Mucosa of stomach (tissue), 1 donor: ENCODE data around the gene NSD1.
"Not testable (repeated sequence)": the region's sequence is repeated elsewhere in the genome, so short reads cannot be mapped to it uniquely, and the experiment has no call there.

Experiments used
- H3K27me3 ChIP-seq: one replicate; pipeline ENCODE4 v1.7.0; 2013; ENCODE audit warnings: mild to moderate bottlenecking, low read length; ENCODE audit not compliant: control insufficient read depth, insufficient read depth
- H3K36me3 ChIP-seq: one replicate; pipeline ENCODE4 v1.7.0; 2013; ENCODE audit warnings: low read length; ENCODE audit not compliant: control insufficient read depth, insufficient read depth
- H3K4me1 ChIP-seq: one replicate; pipeline ENCODE4 v1.7.0; 2013; ENCODE audit warnings: mild to moderate bottlenecking, low read length; ENCODE audit not compliant: control insufficient read depth, insufficient read depth
- H3K4me3 ChIP-seq: one replicate; pipeline ENCODE4 v1.7.0; 2013; ENCODE audit warnings: low read length
- H3K9ac ChIP-seq: one replicate; pipeline ENCODE4 v1.7.0; 2013; ENCODE audit warnings: mild to moderate bottlenecking, low read length, moderate library complexity
- H3K9me3 ChIP-seq: one replicate; pipeline ENCODE4 v1.7.0; 2013; ENCODE audit warnings: mild to moderate bottlenecking, low read length, moderate library complexity; ENCODE audit not compliant: control insufficient read depth
- donor health status: Pancreatic carcinoma.

Gene NSD1

DNA sequence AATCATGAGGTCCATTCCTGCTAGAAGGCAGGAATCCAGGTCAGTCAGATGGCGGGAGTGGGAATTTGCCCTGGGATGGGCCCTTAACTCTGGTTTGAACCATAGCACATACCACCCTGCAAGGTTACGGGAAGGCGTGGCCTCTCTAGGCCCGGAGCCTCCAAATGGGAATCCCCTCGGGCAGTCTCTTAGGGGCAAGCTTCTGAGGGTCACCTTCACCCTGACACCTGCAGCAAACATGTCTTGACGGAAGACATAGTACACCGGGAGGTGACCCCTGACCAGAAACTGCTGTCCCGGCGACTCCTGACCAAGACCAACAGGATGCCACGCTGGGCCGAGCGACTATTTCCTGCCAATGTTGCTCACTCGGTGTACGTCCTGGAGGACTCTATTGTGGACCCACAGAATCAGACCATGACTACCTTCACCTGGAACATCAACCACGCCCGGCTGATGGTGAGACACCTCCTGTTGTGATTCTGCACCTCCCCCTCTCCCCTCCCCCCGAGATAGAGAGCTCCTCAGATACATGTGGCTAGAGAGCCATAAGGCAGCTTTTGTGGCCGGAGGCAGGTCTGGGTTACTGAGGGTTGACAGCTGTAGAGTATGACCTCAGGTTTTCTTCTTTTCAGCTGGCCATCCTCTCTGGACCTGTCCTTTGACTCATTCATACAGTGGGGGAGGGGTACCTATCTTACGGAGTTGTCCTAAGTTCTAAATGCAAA is 171.0 kb downstream of the NSD1 start:
- no peaks in the 10 kb centered on the region for H3K9me3 ChIP-seq
- peak overlapping the region; percentile 87 for H3K4me3 ChIP-seq
- H3K27me3 ChIP-seq: no peaks in the 10 kb centered on the region
- peaks cover 3% of the 10 kb centered on the region for H3K36me3 ChIP-seq
- H3K4me1 ChIP-seq: peaks cover 49% of the 10 kb centered on the region
- H3K9ac ChIP-seq: peak overlapping the region; percentile 79

DNA sequence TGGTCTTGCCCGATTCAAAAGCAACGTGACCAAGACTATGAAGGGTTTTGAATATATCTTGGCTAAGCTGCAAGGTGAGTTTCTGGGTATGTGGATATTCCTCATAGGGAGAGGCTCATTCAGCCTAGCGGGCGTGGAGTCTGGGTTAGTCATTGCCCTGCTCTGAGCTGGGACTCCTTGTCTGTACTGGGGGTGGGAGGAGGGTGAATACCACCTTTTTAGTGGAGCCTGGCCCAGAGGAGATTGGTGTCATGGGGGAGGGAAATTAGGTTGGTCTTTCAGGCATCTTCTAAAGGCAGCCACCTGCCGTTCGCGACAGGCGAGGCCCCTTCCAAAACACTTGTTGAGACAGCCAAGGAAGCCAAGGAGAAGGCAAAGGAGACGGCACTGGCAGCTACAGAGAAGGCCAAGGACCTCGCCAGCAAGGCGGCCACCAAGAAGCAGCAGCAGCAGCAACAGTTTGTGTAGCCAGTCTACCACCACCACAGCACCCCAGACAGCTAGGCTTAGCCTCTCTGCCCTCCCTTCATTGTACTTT is 172.6 kb downstream of the NSD1 start:
- peaks cover 49% of the 10 kb centered on the region for H3K4me1 ChIP-seq
- not testable (repeated sequence) for H3K36me3 ChIP-seq, H3K9ac ChIP-seq, H3K9me3 ChIP-seq, H3K27me3 ChIP-seq, H3K4me3 ChIP-seq

DNA sequence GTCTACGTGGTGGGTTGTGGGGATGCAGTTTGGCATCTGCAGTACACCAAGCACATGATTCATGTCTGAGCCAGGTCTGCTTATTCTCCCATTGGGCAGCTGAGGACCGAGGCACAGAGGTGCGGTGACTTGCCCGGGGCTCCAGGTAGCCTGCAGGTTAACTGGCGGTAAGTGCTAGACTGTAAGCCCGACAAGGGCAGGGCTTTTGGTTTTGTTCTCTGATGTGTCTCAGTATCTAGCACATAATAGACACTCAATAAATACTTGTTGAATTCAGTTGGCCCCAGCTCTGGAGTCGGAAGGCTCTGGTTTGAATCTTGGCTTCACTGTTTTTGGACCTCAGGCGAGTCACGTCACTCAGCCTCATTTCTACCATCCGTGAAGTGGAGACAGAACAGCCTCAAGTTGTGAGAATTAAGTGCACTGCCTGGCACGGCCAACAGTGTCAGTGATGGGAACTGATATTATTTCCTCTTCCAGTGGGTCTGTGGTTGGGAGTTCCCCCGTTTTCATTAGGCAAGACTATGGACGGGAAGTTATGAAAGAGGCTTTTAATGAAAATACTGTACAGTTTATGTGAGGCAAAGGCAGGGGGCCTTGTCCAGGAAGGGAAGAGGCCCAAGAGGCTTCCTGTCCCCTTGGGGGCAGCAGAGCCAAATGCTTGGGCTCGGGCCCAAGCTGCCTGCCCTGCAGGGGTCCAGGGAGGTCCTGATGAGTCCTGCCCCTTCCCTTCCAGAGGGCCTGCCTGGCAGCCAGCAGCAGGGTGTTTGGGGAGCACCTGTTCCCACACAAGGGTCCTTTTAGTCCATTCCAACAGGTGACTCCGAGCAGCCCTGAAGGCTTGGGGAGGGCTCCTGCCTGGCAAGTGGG is 173.3 kb downstream of the NSD1 start:
- Histone ChIP-seq H3K4me3 (no peak overlapping the region), H3K9me3 (no peaks in the 10 kb centered on the region), H3K27me3 (no peaks in the 10 kb centered on the region), H3K36me3 (peaks cover 3% of the 10 kb centered on the region), H3K9ac (no peak overlapping the region), H3K4me1 (peaks cover 42% of the 10 kb centered on the region)

DNA sequence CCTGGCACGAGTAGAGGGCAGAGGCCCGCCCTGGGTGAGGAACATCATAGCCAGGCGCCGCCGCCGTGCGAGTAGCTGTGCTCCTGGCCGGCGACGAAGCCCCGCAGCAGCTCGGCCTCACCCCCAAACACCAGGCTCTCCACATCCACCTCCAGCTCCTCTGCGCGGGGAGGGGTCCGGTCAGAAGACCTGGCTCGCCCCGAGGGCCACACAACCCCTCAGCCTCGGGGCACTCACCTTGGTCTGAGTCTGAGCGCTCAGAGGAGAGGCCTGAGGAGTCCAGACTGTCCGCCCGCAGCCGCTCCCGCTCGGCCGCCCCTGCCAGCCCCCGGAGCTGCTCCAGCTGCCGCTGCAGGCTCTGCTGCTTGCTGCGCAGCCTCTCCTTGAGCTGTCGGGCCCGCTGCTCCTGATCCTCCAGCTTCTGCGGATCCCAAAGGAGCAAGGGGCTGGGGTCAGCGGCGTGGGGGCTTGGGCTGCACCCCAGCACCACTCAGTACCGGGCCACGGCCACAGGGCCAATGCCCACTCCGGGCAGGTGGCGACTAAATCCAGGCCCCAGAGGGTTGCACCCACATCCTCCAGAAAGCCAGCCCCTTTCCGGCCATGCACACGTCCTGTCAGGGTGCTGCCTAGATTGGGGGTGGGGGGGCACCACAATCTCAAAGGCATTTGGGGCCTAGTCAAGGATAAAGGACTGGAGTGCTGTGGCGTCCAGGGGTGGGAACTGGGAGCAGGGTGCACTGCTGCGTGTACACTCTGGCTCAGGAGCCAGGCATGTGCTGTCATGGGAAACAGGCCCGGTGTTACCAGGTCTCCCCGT is 174.2 kb downstream of the NSD1 start:
- Histone ChIP-seq H3K9me3 (no peaks in the 10 kb centered on the region), H3K36me3 (peaks cover 3% of the 10 kb centered on the region), H3K4me3 (no peak overlapping the region), H3K27me3 (no peaks in the 10 kb centered on the region), H3K4me1 (peaks cover 39% of the 10 kb centered on the region), H3K9ac (no peak overlapping the region)

DNA sequence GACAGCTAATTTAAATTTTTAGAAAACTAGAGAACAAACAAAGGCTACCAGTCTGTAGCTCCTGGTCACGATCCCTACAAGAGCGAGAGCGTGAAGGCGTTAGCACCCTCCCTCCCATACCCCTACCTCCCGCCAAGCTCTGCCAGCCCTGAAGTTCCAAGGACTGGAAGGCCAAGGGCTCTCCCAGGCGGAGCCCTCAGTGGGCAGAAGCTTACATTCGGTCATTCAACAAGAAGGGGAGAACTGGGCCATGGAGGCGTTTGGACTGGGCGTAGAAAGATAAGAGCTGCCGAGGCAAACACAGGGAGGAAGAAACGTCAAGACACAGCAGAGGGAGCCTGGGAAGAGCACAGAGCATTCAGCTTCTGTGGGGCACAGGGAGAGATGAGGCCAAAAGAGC is 175.2 kb downstream of the NSD1 start:
- Histone ChIP-seq H3K9ac (no peak overlapping the region), H3K9me3 (no peaks in the 10 kb centered on the region), H3K27me3 (no peaks in the 10 kb centered on the region), H3K36me3 (peaks cover 3% of the 10 kb centered on the region), H3K4me3 (no peak overlapping the region), H3K4me1 (peaks cover 36% of the 10 kb centered on the region)

DNA sequence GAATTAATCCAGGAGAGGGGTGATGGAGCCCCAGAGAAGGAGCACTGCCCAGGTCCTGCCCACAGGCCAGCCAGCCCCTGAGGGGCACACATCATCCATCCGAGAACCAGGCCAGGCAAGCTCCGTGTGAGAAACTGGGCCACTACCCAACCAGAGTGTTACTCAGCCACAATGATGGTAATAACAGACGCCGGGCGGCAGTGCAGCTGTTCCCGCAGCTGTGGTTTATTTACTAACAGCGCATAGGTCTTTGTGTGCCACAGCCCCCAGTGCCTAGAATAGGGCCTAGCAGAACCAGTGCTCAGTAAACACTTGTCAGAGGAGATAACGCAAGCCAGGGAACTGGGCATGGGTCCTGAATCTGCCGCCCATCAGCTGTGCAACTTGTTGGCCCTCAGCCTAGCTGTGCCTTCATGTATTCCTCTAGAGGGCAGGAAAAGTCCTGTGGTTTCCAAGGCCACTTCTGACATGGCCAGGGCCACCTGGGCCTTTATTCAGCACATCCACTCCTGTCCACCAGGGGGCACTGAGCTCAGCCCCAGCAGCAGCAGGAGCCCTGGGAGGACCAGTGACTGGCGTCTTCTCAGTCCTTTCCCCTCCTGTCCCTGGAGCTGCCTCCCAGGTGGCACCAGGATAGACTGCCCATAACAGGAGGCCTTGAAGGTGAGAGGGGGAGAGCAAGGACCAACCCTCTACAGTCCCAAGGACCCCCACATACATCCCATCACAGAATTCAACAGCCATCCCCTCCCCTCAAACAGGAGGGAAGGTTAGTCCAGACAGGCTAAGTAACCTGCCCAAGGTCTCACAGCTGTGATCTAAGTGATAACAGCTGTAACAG is 176.0 kb downstream of the NSD1 start:
- peaks cover 3% of the 10 kb centered on the region for H3K36me3 ChIP-seq
- H3K27me3 ChIP-seq: no peaks in the 10 kb centered on the region
- H3K4me1 ChIP-seq: peaks cover 32% of the 10 kb centered on the region
- no peak overlapping the region for H3K4me3 ChIP-seq
- H3K9ac ChIP-seq: no peak overlapping the region
- H3K9me3 ChIP-seq: no peaks in the 10 kb centered on the region

DNA sequence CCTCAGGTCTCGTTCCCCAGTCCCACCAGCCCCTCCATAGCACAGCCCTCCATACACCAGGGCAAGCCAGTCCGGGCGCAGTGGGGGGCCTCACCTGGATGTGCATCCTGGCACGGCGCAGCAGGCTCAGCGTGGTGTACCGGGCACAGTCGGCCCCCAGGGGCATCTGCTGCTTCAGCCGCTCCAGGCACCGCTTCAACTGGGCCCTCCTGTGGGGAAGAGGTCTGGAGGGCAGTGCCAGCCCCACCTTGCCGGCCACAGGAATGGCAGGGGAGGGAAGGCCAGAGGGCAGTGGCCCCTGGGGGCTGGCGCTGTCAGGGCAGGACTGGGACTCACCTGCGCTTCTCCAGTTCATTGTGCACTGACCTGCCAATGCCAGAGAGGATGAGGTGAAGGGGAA is 176.8 kb downstream of the NSD1 start:
- Histone ChIP-seq H3K27me3 (no peaks in the 10 kb centered on the region), H3K4me3 (no peak overlapping the region), H3K36me3 (no peaks in the 10 kb centered on the region), H3K9ac (peak overlapping the region; percentile 28), H3K9me3 (no peaks in the 10 kb centered on the region), H3K4me1 (peaks cover 25% of the 10 kb centered on the region)

DNA sequence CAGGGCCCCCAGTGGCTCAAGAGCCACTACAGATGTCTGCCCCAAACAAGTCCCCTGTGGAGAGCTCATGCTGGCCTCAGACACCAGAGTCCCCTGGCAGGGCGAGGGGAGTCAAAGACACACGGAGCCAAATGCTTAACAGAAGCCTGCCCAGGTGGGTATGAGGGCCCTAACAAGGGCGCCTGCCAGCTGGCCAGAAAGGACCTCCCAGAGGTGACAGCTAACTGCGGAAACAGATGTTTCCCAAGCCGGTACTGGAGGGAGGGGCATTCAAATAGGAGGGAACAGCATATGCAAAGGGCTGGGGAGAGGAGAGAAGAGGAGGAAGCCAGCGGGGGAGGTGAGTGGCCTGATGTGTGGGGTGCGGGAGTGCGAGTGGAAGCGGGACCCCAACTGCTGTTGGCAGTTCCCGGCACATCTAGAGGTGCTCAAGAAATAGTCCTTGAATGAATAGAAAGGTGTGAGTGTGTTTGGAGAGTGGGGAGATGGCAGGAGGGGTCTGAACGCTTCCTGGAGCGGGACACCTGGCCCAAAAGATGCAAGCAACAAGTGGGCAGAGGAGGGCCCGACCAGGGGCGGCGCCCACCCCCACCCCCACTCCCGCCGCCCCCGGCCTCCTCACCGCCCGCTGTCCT is 177.3 kb downstream of the NSD1 start:
- Histone ChIP-seq H3K27me3 (no peaks in the 10 kb centered on the region), H3K4me3 (no peak overlapping the region), H3K4me1 (peaks cover 19% of the 10 kb centered on the region), H3K36me3 (no peaks in the 10 kb centered on the region), H3K9ac (peak overlapping the region; percentile 28), H3K9me3 (no peaks in the 10 kb centered on the region)

DNA sequence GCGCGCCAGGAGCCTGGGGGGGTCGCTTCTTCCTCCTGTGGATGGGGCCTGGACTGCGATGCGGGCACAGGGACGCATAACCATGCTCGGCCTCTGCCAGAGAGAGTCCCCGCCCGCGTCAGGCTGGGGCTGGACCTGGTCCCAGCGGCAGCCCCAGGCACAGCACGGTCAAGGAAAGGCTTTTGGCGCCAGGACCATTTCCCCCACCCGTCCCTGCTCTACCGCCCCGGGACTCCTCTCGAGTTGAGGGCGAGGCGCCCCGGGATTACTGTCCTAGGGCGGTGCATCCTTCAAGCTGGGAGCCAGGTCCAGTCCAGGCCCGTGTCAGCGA is 177.8 kb downstream of the NSD1 start:
- peak overlapping the region; percentile 43 for H3K9ac ChIP-seq
- peaks cover 19% of the 10 kb centered on the region for H3K4me1 ChIP-seq
- no peaks in the 10 kb centered on the region for H3K9me3 ChIP-seq
- H3K4me3 ChIP-seq: no peak overlapping the region
- no peaks in the 10 kb centered on the region for H3K27me3 ChIP-seq
- no peaks in the 10 kb centered on the region for H3K36me3 ChIP-seq

DNA sequence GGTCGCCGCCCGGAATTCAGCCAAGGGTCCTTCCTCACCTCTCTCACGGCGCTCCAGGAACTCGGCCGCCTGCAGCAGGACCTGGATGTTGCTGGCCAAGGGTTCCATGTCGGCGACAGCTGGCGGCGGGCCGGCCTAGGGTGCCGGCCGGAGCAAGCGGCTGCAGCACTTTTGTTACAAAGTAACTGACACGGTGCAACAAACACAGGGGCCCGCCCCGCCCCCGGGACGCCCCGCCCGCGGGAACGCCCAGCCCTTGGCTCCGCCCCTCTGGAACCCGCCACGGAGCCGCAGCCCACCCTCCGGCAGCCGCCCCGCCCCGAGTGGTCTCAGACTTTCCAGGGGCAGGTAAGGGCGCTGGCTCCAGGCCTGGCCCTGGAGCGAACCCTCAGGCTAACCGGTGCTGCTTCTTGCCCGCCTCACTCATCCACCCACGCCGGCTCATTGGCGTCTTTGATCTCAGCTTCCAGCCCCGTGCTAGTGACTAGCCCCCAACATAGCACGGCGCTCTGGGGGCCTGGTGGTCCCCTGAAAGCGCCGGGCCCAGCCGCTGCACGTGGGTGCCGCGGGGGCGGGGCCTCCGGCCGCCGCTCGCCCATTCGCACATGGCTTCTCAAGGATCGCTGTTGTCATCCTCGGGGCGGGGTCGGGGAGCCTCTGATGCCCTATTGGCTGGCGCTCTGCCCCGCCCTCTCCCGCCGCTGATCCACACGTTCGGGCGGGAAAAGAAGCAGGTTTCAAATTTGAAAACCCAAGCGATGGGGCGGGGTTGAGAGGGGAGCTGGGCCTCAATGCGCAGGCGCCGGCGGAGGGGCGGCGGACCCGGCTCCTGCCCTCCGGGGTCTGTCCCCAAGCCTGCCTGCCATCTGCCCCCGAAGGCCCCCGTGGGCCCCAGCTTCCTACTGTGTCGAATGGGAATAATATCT is 178.4 kb downstream of the NSD1 start, which contains the start of gene MXD3:
MXD3 (minus strand) TSS at position 176 of the 926 bp plus-strand sequence; CDS start at position 108, 68 bp downstream.
- Histone ChIP-seq H3K9me3 (no peaks in the 10 kb centered on the region), H3K9ac (peak within 1 kb of the TSS; percentile 43), H3K27me3 (no peaks in the 10 kb centered on the region), H3K4me3 (peak within 1 kb of the TSS; percentile 41), H3K36me3 (no peaks in the 10 kb centered on the region), H3K4me1 (peaks cover 19% of the 10 kb centered on the region)
